ENCODE measurements around the gene SHF.
A peak's percentile ranks its signal among the peaks of the same experiment; 100 is the strongest.
"Not testable (repeated sequence)": the region's sequence is repeated elsewhere in the genome, so short reads cannot be mapped to it uniquely, and the experiment has no call there.

Gene SHF

DNA sequence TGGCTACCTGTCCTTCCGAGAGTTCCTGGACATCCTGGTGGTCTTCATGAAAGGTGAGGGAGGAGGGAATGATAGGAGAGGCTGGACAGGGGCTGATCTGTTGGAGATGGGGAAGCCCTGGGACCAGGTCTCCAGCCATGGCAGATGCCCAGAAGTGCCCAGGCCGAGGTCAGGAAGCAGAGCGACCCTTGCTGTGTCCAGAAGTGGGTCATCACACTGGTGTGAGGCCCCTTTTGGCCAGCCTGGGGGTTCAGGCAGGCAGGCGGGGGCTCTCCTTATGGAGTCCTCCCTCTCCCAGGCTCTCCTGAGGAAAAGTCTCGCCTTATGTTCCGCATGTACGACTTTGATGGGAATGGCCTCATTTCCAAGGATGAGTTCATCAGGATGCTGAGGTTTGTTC is 40.2 kb downstream of the SHF start:
- no peak for ATAC-seq
- Mint-ChIP-seq H3K4me1 (peaks cover 5% of the 10 kb centered on the region), H3K4me3 (no peak overlapping the region), H3K27me3 (no peaks in the 10 kb centered on the region), H3K9me3 (no peaks in the 10 kb centered on the region), H3K27ac (peak overlapping the region in 1 of 2 donors; percentile 48)
- no peak for DNase-seq

DNA sequence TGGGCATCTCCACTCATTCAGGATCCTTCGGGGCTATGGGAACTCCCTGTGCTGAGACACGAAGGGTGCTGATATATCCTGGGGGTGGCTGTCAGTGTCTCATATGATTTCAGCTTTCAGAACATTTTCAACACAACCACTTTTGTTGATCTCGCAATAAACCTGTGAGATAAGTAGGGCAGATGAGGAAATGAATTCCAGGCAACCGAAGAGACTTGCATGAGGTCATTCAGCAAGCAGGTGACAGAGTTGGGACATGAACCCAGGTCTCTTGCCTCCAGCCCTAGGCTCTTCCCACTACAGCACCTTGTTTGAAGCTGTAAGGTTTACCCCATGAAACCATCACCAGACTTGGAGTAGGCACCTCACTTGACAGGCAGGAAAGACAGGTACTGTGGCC is 41.4 kb downstream of the SHF start:
- DNase-seq, result no peak
- Mint-ChIP-seq H3K27ac (no peak overlapping the region), H3K4me3 (no peak overlapping the region)

DNA sequence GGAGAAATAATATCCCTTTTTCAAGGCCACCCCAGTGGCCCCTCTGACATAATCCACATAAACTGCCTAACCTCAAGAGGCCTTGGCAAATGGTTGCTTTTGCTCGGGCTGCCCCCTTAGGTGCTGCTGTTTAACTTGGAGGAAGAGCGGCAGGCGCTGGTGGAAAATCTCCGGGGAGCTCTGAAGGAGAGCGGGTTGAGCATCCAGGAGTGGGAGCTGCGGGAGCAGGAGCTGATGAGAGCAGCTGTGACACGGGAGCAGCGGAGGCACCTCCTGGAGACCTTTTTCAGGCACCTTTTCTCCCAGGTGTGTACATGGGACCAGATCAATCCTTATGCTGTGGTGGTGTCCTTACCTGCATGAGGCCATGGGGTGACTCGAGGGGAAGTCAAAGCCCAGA is 43.0 kb downstream of the SHF start:
- H3K27ac Mint-ChIP-seq, result peak overlapping the region in 1 of 2 donors; percentile 95
- H3K9me3 Mint-ChIP-seq, result no peaks in the 10 kb centered on the region
- no peak for ATAC-seq
- no peak for DNase-seq
- H3K27me3 Mint-ChIP-seq, result no peaks in the 10 kb centered on the region
- H3K4me3 Mint-ChIP-seq, result no peak overlapping the region
- H3K4me1 Mint-ChIP-seq, result peaks cover 5% of the 10 kb centered on the region

More for the DNA sequence above, 41.4 kb downstream of the SHF start:
- Mint-ChIP-seq H3K4me1 (peaks cover 5% of the 10 kb centered on the region), H3K27me3 (no peaks in the 10 kb centered on the region), H3K9me3 (no peaks in the 10 kb centered on the region)
- no peak for ATAC-seq

- Mint-ChIP-seq H3K4me3 (no peak overlapping the region), H3K27ac (no peak overlapping the region), H3K4me1 (peaks cover 3% of the 10 kb centered on the region), H3K9me3 (no peaks in the 10 kb centered on the region), H3K27me3 (no peaks in the 10 kb centered on the region)
- DNase-seq (no peak), ATAC-seq (no peak)
Measured at GRCh38 chr15:45143946-45144345, 43.8 kb downstream of the SHF start.

- ATAC-seq, result no peak
- Mint-ChIP-seq H3K27me3 (no peaks in the 10 kb centered on the region), H3K4me1 (no peaks in the 10 kb centered on the region), H3K9me3 (no peaks in the 10 kb centered on the region), H3K27ac (no peak overlapping the region), H3K4me3 (no peak overlapping the region)
- DNase-seq, result no peak
Measured at GRCh38 chr15:45143056-45143455, 44.7 kb downstream of the SHF start.

DNA sequence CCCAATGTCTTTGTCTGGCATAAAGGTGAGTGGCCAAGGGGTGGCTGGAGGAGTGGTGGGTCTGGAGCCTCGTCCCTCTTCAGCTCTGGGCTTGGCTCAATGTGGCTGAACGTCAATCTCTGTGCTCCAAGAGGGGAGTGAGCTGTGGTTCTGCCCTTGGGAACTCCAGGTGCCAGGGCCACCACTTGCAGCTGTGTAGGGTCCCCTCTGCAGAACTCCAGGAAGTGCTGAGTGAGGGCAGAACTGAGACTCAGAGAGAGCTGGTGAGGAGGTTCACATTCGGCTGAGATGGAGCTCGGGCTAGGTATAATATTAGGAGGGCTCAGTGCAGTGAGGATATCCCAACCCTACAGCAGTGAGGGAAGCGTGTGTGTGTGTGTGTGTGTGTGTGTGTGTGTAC is 46.4 kb downstream of the SHF start:
- no peaks in the 10 kb centered on the region for H3K9me3 Mint-ChIP-seq
- H3K27me3 Mint-ChIP-seq, result peaks cover 5% of the 10 kb centered on the region
- DNase-seq (no peak), ATAC-seq (no peak)
- H3K27ac Mint-ChIP-seq, result no peak overlapping the region
- H3K4me3 Mint-ChIP-seq, result no peak overlapping the region
- H3K4me1 Mint-ChIP-seq, result peaks cover 3% of the 10 kb centered on the region

- Mint-ChIP-seq H3K27ac (no peak overlapping the region), H3K4me3 (no peak overlapping the region), H3K4me1 (peaks cover 8% of the 10 kb centered on the region), H3K9me3 (no peaks in the 10 kb centered on the region), H3K27me3 (peaks cover 11% of the 10 kb centered on the region)
- DNase-seq (no peak), ATAC-seq (no peak)
Measured at GRCh38 chr15:45140557-45141250, 47.1 kb downstream of the SHF start.

DNA sequence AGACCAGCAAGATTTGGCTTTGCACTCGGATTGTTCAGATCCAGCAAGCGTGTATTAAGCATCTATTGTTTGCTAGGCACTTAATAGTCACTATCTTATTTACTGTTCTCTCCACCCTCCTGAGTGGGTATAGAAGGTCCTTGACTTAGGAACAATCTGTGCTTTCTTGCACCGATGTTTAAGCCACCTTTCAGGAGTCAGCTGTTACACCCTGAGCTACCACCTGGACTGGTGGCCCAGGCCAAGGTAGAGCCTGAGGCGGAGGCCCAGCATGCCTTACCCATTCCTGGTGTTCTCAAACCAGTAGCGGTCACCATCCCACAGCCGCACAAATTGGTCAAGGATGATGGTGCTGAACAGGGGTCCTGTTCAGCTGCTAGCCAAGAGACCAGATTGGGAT is 48.0 kb downstream of the SHF start:
- Mint-ChIP-seq H3K27me3 (peaks cover 15% of the 10 kb centered on the region), H3K27ac (no peak overlapping the region), H3K9me3 (no peaks in the 10 kb centered on the region), H3K4me3 (no peak overlapping the region), H3K4me1 (peaks cover 12% of the 10 kb centered on the region)
- DNase-seq (no peak), ATAC-seq (no peak)

DNA sequence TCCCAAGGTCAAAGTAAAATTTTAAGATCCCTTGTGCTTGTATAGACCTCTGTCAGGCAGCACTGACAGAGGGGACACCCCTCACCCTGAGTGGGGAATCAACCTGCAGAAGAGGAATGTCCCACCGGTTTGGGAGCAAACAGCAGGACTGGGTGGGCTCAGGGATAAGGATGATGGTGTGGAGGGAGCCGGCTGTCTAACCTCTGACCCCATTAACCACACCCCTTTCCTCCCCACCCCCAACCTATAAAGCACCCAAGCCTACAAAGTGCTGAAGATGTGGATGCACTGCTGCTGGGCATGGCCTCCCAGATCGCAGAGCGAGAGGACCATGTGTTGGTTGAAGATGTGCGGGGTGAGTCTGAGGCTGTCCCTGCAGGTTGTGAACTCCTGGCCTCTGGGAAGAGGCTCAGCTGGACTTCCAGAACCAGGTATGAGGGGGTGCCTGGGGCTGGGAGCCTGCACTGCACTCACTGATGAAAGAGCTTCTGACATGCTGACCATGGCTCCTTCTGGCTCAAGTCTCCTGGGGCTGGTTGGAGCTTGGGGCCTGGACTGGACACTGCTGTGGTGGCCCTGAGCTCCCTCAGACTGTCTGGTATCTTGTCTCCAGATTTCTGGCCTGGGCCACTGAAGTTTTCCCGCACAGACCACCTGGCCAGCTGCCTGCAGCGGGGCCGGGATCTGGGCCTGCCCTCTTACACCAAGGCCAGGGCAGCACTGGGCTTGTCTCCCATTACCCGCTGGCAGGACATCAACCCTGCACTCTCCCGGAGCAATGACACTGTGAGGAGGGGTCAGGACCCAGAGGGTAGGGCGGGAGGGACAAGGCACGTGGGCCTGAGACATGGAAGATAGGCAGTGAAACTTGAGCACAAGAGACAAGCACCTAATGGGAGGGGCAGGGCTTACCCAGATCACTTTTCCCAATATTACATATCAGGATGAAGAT is 48.7 kb downstream of the SHF start:
- no peak for DNase-seq
- H3K4me1 Mint-ChIP-seq, result peaks cover 16% of the 10 kb centered on the region
- ATAC-seq, result no peak
- no peak overlapping the region for H3K4me3 Mint-ChIP-seq
- H3K27ac Mint-ChIP-seq, result no peak overlapping the region
- H3K9me3 Mint-ChIP-seq, result no peaks in the 10 kb centered on the region
- H3K27me3 Mint-ChIP-seq, result peaks cover 22% of the 10 kb centered on the region

- ATAC-seq (no peak), DNase-seq (no peak)
- H3K4me3 Mint-ChIP-seq, result no peak overlapping the region
- peaks cover 35% of the 10 kb centered on the region for H3K27me3 Mint-ChIP-seq
- H3K4me1 Mint-ChIP-seq, result peaks cover 16% of the 10 kb centered on the region
- no peaks in the 10 kb centered on the region for H3K9me3 Mint-ChIP-seq
- no peak overlapping the region for H3K27ac Mint-ChIP-seq
Measured at GRCh38 chr15:45137703-45138102, 50.1 kb downstream of the SHF start.

GRCh38 chr15:45136378-45136764 is 51.4 kb downstream of the SHF start:
- H3K4me3 Mint-ChIP-seq, result peak overlapping the region; percentile 67 to 75
- H3K9me3 Mint-ChIP-seq, result no peaks in the 10 kb centered on the region
- DNase-seq (no peak), ATAC-seq (peak; percentile 36)
- peaks cover 49% of the 10 kb centered on the region for H3K27me3 Mint-ChIP-seq
- H3K4me1 Mint-ChIP-seq, result peaks cover 16% of the 10 kb centered on the region
- H3K27ac Mint-ChIP-seq, result no peak overlapping the region

GRCh38 chr15:45135705-45136377 is 51.9 kb downstream of the SHF start:
- ATAC-seq, result peak; percentile 2
- H3K4me3 Mint-ChIP-seq, result peak overlapping the region; percentile 67 to 75
- H3K27ac Mint-ChIP-seq, H3K9me3 Mint-ChIP-seq, DNase-seq: not testable (repeated sequence)
- H3K27me3 Mint-ChIP-seq, result peaks cover 54% of the 10 kb centered on the region
- H3K4me1 Mint-ChIP-seq, result peaks cover 16% of the 10 kb centered on the region

DNA sequence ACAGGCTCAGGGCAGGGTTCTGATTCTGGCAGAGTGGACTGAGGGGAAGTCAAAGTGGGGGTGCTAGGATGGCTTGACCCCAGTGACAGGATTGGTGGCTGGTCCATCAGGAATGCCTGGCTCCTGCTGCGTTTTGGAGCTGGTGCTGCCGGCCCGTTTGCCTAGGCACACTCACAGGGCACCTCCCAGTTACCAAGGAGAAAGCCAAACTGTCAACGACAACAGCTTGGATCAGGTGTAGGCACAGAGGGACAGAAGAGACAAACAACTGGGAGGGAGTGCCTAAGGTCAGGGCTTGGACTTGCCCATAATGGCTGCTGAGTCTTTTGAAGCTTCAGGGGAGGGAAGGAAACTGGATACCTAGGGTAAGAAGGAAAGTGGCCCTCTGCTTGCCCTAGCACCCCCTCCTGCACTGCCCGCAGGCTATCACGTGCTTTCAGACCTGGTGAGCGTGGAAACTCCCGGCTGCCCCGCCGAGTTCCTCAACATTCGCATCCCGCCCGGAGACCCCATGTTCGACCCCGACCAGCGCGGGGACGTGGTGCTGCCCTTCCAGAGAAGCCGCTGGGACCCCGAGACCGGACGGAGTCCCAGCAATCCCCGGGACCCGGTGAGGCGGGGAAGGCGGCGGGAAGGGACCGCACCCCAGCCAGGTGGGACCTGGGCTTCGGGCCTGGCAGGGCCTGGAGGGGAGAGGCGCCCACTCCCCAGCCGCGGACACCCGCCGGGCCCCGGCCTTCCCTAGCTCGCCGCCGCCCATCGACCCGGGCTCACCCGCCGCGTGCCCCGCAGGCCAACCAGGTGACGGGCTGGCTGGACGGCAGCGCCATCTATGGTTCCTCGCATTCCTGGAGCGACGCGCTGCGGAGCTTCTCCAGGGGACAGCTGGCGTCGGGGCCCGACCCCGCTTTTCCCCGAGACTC is 52.8 kb downstream of the SHF start:
- H3K27me3 Mint-ChIP-seq, result peaks cover 63% of the 10 kb centered on the region
- H3K4me1 Mint-ChIP-seq, result peaks cover 16% of the 10 kb centered on the region
- ATAC-seq (peak; percentile 56), DNase-seq (no peak)
- no peaks in the 10 kb centered on the region for H3K9me3 Mint-ChIP-seq
- no peak overlapping the region for H3K27ac Mint-ChIP-seq
- H3K4me3 Mint-ChIP-seq, result peak overlapping the region; percentile 78 to 81

GRCh38 chr15:45134046-45134445 is 53.7 kb downstream of the SHF start:
- peaks cover 69% of the 10 kb centered on the region for H3K27me3 Mint-ChIP-seq
- no peak overlapping the region for H3K27ac Mint-ChIP-seq
- DNase-seq (no peak), ATAC-seq (no peak)
- H3K9me3 Mint-ChIP-seq, result no peaks in the 10 kb centered on the region
- peaks cover 18% of the 10 kb centered on the region for H3K4me1 Mint-ChIP-seq
- H3K4me3 Mint-ChIP-seq, result peak overlapping the region in 1 of 2 donors; percentile 78

DNA sequence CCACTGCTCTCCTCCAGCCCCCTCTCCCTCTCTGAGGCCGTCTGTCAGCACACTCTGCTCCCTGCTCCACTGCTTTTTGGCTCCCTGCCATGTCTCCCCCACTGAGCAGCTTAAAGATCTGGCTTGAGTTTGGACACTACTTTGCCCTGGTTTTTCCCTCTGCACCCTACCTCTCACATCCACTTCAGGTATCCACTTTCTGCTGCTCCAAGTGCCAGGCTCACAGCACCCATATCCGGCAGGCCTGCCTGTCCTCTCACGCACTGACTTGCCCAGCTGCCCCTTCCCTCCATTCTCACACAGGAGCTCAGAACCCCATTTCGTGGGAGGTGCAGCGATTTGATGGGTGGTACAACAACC is 54.2 kb downstream of the SHF start:
- no peak for ATAC-seq
- Mint-ChIP-seq H3K4me3 (no peak overlapping the region), H3K27ac (peak overlapping the region in 1 of 2 donors; percentile 31), H3K9me3 (no peaks in the 10 kb centered on the region), H3K27me3 (peaks cover 74% of the 10 kb centered on the region), H3K4me1 (peaks cover 23% of the 10 kb centered on the region)
- DNase-seq, result no peak

Measured in stimulated activated naive CD8-positive, alpha-beta T cell treated with anti-CD3 and anti-CD28 coated beads, Interleukin-15, amount 100 ng/mL, for 72 hours (primary cell).